GM12878 (cell line): ENCODE results near the gene PLG. TPM values are rescaled to one million over a fixed set of nuclear protein-coding genes. Genes with fewer than 3 reads are reported as not detected.
A peak's percentile ranks its signal among the peaks of the same experiment; 100 is the strongest.

Source experiments
- ATAC-seq: fragments of 200-7000 bp; cut with Tn5 transposase; 3 replicates; pipeline ENCODE4 v1.9.1; 2020; ENCODE audit warnings: mild to moderate bottlenecking, moderate library complexity
- BruUV-seq: library from RNA; stranded (reverse); fragments of 400-500 nt; replicated peaks from 2 replicates; lab custom pipeline; 2021; lab: Mats Ljungman, UMichigan
- CTCF ChIA-PET: fragments of 300-600 bp; sonication (Branson Sonifier 250); formaldehyde crosslinking; extraction: SDS; loops from one replicate; lab custom pipeline; 2021; ENCODE audit warnings: inconsistent platforms; lab: Yijun Ruan, JAX
- POLR2A ChIA-PET: fragments of 350-600 bp; formaldehyde crosslinking; extraction: SDS; loops from one replicate; lab custom pipeline; 2021; ENCODE audit warnings: inconsistent platforms; lab: Charles Lee
- RAD21 ChIA-PET: fragments of 300-600 bp; sonication (Branson Sonifier 250); formaldehyde crosslinking; loops from one replicate; lab custom pipeline; 2023; ENCODE audit warnings: antibody characterized with exemption; ENCODE audit not compliant: unreplicated experiment; lab: Charles Lee
- SMC1A ChIA-PET: fragments of 300-600 bp; sonication (Branson Sonifier 250); formaldehyde crosslinking; loops from one replicate; lab custom pipeline; 2023; ENCODE audit not compliant: unreplicated experiment, uncharacterized antibody; lab: Charles Lee
- DNase-seq: peaks from one replicate; pipeline ENCODE4 v3.0.0-alpha.2; 2011; ENCODE audit warnings: low read depth, low spot score
- FAIRE-seq: peaks from 3 replicates; lab custom pipeline; 2011; peaks lifted over from hg19 to GRCh38; lab: Jason Lieb, UNC
- H2AFZ ChIP-seq: 2 replicates; pipeline ENCODE4 v1.6.0; 2011; ENCODE audit warnings: low read depth, low read length, control low read depth; ENCODE audit not compliant: control insufficient read depth
- H3K27ac ChIP-seq: 2 replicates; pipeline ENCODE4 v1.5.1; 2011; ENCODE audit warnings: control low read depth; ENCODE audit not compliant: control insufficient read depth, insufficient read depth
- H3K27me3 ChIP-seq, 2 experiments: replicated peaks in 1 of 2; 2 replicates each; pipeline versions ENCODE4 v1.6.0 to v1.6.1; 2011; ENCODE audit warnings: low read length in 1 of 2; ENCODE audit not compliant: control insufficient read depth in 2 of 2, insufficient read depth in 2 of 2
- H3K36me3 ChIP-seq, 2 experiments: 2 replicates each; pipeline ENCODE4 v1.5.1; 2011; ENCODE audit warnings: low read length in 1 of 2; ENCODE audit not compliant: control insufficient read depth in 2 of 2, insufficient read depth in 2 of 2
- H3K4me1 ChIP-seq: 2 replicates; pipeline ENCODE4 v1.6.1; 2011; ENCODE audit warnings: mild to moderate bottlenecking, low read length, moderate library complexity, mixed read lengths; ENCODE audit not compliant: control insufficient read depth, insufficient read depth
- H3K4me2 ChIP-seq: 2 replicates; pipeline ENCODE4 v1.6.0; 2011; ENCODE audit warnings: control low read depth; ENCODE audit not compliant: control insufficient read depth, insufficient read depth
- H3K4me3 ChIP-seq: fragments of 200-600 bp; sonication (generic); 2 replicates; pipeline ENCODE4 v1.5.1; 2016
- H3K79me2 ChIP-seq: 2 replicates; pipeline ENCODE4 v1.6.0; 2011; ENCODE audit warnings: low read length; ENCODE audit not compliant: control insufficient read depth, insufficient read depth
- H3K9ac ChIP-seq: 2 replicates; pipeline ENCODE4 v1.8.0; 2011; ENCODE audit warnings: low read length, control low read depth, mixed read lengths; ENCODE audit not compliant: control insufficient read depth, insufficient read depth
- H3K9me3 ChIP-seq: replicated peaks from 3 replicates; pipeline ENCODE4 v1.5.1; 2011; ENCODE audit warnings: mild to moderate bottlenecking, low read length; ENCODE audit not compliant: control insufficient read depth, insufficient read depth
- H4K20me1 ChIP-seq: 2 replicates; pipeline ENCODE4 v1.6.0; 2011; ENCODE audit not compliant: control insufficient read depth, insufficient read depth
- BCL3 ChIP-seq: IDR thresholded peaks from 2 replicates; pipeline ENCODE4 v1.6.1; 2011; ENCODE audit warnings: borderline replicate concordance, low read depth, mild to moderate bottlenecking, moderate library complexity, low read length; ENCODE audit not compliant: insufficient read depth, poor library complexity, severe bottlenecking
- RCOR1 ChIP-seq: conservative IDR thresholded peaks from 2 replicates; pipeline ENCODE4 v1.6.1; 2012; ENCODE audit warnings: low read depth, low read length, improper control_type of control experiment
- RFX5 ChIP-seq: IDR thresholded peaks from 2 replicates; pipeline ENCODE4 v1.6.1; 2011; ENCODE audit warnings: low read depth, low read length, improper control_type of control experiment
- SKIL ChIP-seq: fragments of 450-650 bp; IDR thresholded peaks from 2 replicates; pipeline ENCODE4 v1.6.1; 2017; ENCODE audit warnings: mild to moderate bottlenecking, low read depth, inconsistent platforms; ENCODE audit not compliant: poor library complexity, severe bottlenecking
- SMARCA5 ChIP-seq: fragments of 450-650 bp; IDR thresholded peaks from 2 replicates; pipeline ENCODE4 v1.6.1; 2017; ENCODE audit warnings: mild to moderate bottlenecking
- SUPT20H ChIP-seq: IDR thresholded peaks from 2 replicates; pipeline ENCODE4 v1.6.1; 2011; ENCODE audit warnings: low read depth, mild to moderate bottlenecking, low read length, moderate library complexity, borderline replicate concordance; ENCODE audit not compliant: control insufficient read depth
- TARDBP ChIP-seq: IDR thresholded peaks from 2 replicates; pipeline ENCODE4 v1.6.1; 2016; ENCODE audit warnings: borderline replicate concordance
- TCF7 ChIP-seq: IDR thresholded peaks from 2 replicates; pipeline ENCODE4 v1.6.1; 2014; ENCODE audit warnings: antibody characterized with exemption, borderline replicate concordance
- WRNIP1 ChIP-seq: IDR thresholded peaks from 2 replicates; pipeline ENCODE4 v1.6.1; 2011; ENCODE audit warnings: low read depth, low read length, improper control_type of control experiment, borderline replicate concordance
- WGBS: methylation state at CpG from one replicate; pipeline ENCODE4 v1.1.6; 2016; ENCODE audit warnings: low lambda C conversion rate; ENCODE audit not compliant: insufficient replicate concordance, insufficient coverage; ENCODE audit errors: missing lambda C conversion rate; 5-methylcytosine and 5-hydroxymethylcytosine counted together
- in situ Hi-C: fragments of 300-500 bp; cut with MboI; formaldehyde crosslinking; loops from 9 replicates; pipeline ENCODE4 v1.14.3; 2018; ENCODE audit warnings: mixed read lengths
- intact Hi-C: fragments of 100-400 bp; cut with micrococcal nuclease; formaldehyde crosslinking; loops from one replicate; pipeline ENCODE4 v1.14.2; 2022; ENCODE audit not compliant: unreplicated experiment
- polyA plus RNA-seq, 11 experiments: library from polyadenylated mRNA; depleted of rRNA in 4 of 11; unstranded in 6 of 11; stranded (reverse) in 5 of 11; fragments of >200 nt; fragmentation: Nextera tagmentation in 4 of 11; fragmentation: Illumina TruSeq in 1 of 11; extraction: Ambion mirVana in 4 of 11; extraction: Trizol in 1 of 11; gene quantifications; 1 replicate in 1 of 11; 2 replicates in 10 of 11; pipeline versions ENCODE4 v1.2.1 to v1.2.3, GENCODE V29; 2011 to 2016; ENCODE audit warnings: inconsistent platforms in 2 of 11, missing spikeins in 2 of 11, low read depth in 1 of 11
- total RNA-seq, 4 experiments: library from RNA; depleted of rRNA in 3 of 4; stranded (reverse); fragments of >200 nt in 3 of 4; fragmentation: Illumina TruSeq in 1 of 4; extraction: Trizol in 1 of 4; gene quantifications; 2 replicates each; pipeline versions ENCODE4 v1.2.1 to v1.2.3, GENCODE V29; 2013 to 2021

The PLG gene
- total and polyA plus RNA-seq, 10 of the 15 experiments (the other 5 are each of a cell fraction or from before 2014, with no cell fraction given) = 0.06 to 3.0 (median 0.97) TPM; not detected in 1

GRCh38 chr6:160766657-160766988 lies 64.6 kb downstream of the PLG start:
- POLR2A ChIA-PET = no interaction called here
- no TSS peak for BruUV-seq
- Histone ChIP-seq H3K27me3 (no peaks in the 10 kb centered on the region), H3K4me3 (peak overlapping the region; percentile 62), H3K9me3 (no peaks in the 10 kb centered on the region), H3K4me1 (peaks cover 5% of the 10 kb centered on the region), H3K79me2 (no peaks in the 10 kb centered on the region), H3K36me3 (no peaks in the 10 kb centered on the region), H3K27ac (peak overlapping the region; percentile 61; the same call in 1 of the 2 replicates), H2AFZ (peak overlapping the region; percentile 84), H4K20me1 (no peaks in the 10 kb centered on the region), H3K4me2 (peak overlapping the region; percentile 92), H3K9ac (peak overlapping the region; percentile 66)
- in situ Hi-C loops (no loop called here), intact Hi-C loops (loop anchor here (2.0 to 5.0 kb wide), 2 partner anchors 16 to 244 kb away; no protein-coding TSS in a partner anchor)
- 27% methylated on average over 7 of the region's 7 CpGs for WGBS
- DNase-seq (no peak), FAIRE-seq (no peak), ATAC-seq (no peak)
- SMC1A ChIA-PET = no interaction called here
- TF ChIP-seq SMARCA5 = no peak
- no peak for TF ChIP-seq TCF7
- TF ChIP-seq TARDBP = no peak
- TF ChIP-seq BCL3 = no peak
- no peak for TF ChIP-seq SKIL
- TF ChIP-seq RCOR1 = no peak
- TF ChIP-seq RFX5 = no peak
- TF ChIP-seq WRNIP1 = no peak
- TF ChIP-seq SUPT20H = no peak
- CTCF ChIA-PET = interaction anchor here (1.1 to 1.4 kb wide), 3 partner anchors 8 to 16 kb away, joined by 3 read pairs; no protein-coding TSS in a partner anchor
- RAD21 ChIA-PET = no interaction called here
